Non-pigmented ciliary epithelial cell (primary cell): Measurements from ENCODE around the gene ZSWIM4.

Source experiments
- DNase-seq: peaks from one replicate; pipeline ENCODE4 v3.0.0-alpha.2; 2010; ENCODE audit warnings: low read depth

ZSWIM4 gene

GRCh38 chr19:13875824-13876223 lies 80.6 kb downstream of the ZSWIM4 start:
- no peak for DNase-seq

GRCh38 chr19:13876834-13877233 lies 81.6 kb downstream of the ZSWIM4 start, which contains the start of gene NANOS3:
TSS of gene NANOS3 (plus strand) at chr19:13877134. CDS start at chr19:13877249, 115 bp downstream.
- DNase-seq: no peak

GRCh38 chr19:13877303-13877702 lies 82.1 kb downstream of the ZSWIM4 start:
- no peak for DNase-seq

GRCh38 chr19:13880059-13881043 lies 85.1 kb downstream of the ZSWIM4 start:
- peak; percentile 76 for DNase-seq

GRCh38 chr19:13881251-13881691 lies 86.0 kb downstream of the ZSWIM4 start:
- DNase-seq: no peak
